Nucleus accumbens (tissue), 56 donors: ENCODE results near the gene SYP.

Experiments used
- DNase-seq, 56 donors: peaks; one replicate each; lab custom pipeline; 2025; lab: John Stamatoyannopoulos, UW

SYP gene

DNA sequence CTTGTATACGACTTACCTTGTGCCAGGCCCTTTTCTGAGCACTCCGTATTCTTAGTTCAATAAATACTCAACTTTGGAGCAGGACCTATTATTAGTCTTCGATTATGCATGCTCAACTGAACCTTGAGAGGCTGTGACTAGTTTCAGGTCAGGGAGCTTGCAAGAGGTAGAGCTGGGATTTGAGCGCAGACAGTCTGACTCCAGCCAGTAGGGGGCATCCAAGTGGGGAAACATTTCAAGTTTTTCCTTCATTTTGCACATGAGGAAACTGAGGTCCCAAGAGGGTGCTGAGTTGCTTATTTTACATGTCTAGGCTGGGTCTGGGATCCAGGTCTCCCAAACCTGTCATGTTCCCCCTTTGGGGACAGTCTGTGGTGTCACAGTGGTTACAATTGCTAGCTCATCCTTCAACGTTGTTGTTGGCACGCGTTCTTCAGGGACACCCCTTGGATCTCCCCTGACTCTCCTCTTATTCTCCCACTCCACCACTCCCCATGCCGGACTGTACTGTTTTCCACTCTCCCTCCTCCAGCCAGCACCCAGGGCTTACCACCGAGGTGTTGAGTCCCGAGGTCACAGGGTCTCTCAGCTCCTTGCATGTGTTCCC is 7.2 kb downstream of the SYP start:
- peak in 8 of 56 donors; percentile 0 to 27 (median 4) for DNase-seq

DNA sequence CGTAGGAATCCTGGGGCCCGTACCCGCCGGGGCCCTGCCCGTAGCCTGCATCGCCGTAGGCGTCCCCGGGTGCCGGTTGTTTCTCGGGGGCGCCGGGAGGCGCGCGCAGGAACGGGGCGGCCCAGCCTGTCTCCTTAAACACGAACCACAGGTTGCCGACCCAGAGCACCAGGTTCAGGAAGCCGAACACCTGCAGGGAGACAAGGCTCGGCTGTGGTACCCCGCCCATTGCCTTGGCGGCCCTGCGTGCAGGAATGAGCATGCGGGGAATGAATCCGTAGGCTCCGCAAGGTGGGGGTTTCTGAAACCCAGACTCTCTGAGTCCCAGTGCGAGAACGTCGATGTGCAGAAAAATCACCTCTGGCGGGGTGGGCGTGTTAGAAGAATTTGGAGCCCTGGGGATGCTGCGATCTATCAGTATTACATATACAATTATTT is 8.4 kb downstream of the SYP start:
- DNase-seq: peak in 3 of 56 donors; percentile 43 to 59 (median 49)

DNA sequence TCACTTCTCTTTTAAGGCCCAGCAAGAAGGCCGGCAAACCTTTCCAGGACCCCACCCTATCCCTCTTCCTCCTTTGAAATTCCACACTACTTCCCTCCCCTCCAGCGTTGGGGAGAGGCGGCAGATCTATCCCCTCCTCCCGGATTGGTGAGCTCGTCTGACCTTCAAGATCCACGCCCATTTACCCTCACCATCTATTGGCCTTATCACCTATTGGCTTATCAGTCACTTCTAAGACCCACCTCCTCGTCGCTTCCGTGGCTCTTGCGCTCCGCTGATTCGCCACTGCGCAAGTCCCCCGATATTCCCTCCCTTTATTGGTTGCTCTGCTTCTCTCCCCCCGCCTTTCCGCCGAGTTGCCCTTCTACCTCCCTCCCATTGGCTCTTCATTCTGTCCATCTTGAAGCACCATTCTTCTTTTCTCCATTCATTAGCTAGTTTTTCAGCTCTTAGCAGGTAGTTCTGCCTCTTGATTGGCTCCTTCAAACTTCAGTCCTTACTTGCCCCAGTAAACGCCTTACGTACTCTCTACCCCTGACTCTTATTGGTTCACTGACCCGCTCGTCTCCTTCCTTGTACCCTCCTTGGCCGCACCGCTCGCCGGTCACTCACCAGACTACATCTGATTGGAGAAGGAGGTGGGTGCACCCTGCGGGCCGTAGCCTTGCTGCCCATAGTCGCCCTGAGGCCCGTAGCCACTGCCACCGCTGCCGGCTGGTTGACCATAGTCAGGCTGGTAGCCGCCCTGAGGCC is 9.0 kb downstream of the SYP start:
- DNase-seq: peak; percentile 33 to 99 (median 93)

DNA sequence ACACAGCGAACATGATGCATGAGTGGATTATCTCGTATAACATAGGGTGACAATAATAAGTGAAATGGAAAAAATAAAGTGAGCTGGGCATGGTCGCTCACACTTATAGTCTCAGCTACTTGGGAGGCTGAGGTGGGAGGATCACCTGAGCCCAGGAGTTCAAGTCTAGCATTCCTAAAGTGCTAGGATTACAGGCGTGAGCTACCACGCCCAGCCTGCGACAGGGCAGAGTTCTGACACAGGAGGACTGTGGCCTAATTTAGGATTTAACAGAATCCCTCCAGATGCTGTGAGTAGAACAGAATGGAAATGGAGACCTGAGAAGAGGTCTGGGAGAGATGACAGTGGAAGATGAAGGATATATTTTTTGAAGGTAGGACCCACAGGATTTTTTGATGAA is 10.4 kb downstream of the SYP start:
- DNase-seq: peak in 1 of 56 donors; percentile 1

DNA sequence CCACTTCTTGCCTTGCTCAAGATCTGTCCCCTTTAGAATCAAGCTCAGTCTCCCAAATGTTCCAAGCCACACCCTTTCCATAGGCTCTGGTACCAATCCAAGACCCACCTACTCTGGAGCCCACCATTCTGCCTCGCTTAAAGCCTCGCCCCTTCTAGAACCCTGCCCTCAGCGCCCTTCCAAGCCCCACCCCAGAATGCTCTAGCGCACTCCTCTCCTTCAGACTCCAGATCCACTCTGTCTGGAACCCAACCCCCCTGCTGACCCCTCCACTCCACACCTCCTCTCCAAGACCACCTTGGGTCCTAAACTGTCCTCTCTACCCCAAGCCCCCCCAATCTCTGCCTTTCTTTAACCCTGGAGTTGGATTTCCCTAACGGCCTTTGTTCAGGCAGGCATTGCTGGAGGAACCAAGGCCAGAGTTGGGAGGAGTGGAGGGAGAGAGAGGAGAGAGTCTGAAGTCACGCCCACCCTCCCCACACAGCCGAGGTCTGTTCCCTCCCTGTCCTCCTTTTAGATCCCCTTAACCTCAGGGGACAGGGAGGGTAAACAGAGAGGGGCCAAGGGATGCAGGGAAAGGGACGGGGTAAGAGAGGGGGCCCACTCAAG is 11.4 kb downstream of the SYP start:
- DNase-seq: no peak

DNA sequence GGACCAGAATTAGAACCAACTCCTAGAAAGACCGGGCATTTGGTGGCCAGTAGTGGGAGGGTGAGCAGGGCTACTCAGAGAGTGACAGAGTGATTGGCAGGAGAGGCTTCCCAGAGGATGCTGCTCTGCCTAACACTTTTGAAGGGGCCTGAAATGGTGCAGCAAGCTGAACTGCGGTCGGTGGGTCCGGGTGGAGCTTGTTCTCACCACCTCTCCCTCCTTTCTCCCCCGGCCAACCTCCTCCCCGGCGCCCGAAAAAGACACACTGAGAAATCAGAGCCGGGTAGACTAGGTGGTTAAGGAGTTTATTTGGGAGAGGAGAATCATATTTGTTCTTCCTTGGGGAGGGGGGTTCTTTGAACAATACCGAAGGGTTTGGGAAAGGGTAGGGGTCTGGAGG is 12.5 kb downstream of the SYP start:
- no peak for DNase-seq

DNA sequence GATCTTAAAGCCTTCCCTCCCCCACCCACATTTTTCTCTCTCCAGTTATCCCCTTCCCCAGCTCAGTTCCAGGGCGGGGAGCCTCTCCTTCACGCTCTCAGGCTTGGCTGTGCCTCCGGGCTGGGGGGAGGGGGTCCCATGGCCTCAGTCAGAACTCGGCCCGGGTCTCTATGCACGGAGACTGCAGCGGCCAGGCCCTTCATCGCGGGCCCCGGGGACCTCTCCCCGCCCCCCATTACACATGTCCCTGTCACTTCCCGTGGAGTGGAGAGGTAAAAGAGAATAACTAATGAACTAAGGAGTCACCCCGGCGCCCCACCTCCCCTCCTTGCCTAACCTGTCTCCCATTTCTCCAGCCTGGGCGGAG is 13.0 kb downstream of the SYP start:
- no peak for DNase-seq

DNA sequence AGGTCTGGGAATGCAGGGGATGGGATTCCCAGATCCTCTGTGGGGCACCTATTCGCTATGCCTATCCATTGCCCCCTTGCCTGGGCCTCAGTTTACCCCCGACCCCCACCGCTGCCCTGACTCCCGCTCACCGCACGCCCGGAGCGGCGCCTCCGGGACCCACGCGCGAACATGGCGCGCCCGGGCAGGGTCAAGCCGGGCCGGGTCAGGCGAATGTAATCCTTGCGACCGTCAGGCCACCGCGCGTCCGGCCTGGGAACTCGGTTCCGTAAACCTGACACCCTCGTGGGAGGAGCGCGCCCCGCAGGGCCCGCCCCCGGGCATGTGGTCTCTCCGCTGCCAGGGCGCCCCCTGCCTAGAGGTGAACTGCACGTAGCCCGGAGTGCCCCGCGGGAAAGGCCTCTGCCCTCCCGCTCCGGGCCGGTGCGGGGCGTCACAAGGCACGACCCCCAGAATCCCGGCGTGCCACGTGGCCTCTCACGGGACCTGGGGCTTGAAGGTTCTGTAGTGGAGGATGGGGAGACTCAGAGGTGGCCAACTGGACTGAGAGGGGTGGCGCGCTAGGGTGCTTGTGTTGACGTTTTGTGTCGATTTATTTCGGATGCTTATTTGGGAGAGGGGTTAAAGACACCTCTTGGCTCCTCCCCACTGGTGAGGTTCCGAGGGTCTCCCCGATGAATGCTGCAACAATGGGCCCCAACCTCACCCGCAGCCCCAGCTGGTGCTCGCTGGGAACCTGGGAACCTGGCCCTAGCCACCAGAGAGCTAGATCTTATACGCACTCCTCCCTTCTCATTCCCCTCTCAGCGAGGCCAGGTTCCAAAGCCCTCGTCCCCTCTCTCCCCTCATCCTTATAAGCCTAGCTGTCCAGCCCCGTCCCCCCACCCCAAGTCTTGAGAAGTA is 13.6 kb downstream of the SYP start, which contains the start of gene PRICKLE3:
Gene PRICKLE3, minus strand, starts transcription at position 249 of the 903 bp plus-strand sequence. Its CDS starts 76 bp downstream, at position 173.
- peak in 41 of 56 donors; percentile 1 to 73 (median 24) for DNase-seq

DNA sequence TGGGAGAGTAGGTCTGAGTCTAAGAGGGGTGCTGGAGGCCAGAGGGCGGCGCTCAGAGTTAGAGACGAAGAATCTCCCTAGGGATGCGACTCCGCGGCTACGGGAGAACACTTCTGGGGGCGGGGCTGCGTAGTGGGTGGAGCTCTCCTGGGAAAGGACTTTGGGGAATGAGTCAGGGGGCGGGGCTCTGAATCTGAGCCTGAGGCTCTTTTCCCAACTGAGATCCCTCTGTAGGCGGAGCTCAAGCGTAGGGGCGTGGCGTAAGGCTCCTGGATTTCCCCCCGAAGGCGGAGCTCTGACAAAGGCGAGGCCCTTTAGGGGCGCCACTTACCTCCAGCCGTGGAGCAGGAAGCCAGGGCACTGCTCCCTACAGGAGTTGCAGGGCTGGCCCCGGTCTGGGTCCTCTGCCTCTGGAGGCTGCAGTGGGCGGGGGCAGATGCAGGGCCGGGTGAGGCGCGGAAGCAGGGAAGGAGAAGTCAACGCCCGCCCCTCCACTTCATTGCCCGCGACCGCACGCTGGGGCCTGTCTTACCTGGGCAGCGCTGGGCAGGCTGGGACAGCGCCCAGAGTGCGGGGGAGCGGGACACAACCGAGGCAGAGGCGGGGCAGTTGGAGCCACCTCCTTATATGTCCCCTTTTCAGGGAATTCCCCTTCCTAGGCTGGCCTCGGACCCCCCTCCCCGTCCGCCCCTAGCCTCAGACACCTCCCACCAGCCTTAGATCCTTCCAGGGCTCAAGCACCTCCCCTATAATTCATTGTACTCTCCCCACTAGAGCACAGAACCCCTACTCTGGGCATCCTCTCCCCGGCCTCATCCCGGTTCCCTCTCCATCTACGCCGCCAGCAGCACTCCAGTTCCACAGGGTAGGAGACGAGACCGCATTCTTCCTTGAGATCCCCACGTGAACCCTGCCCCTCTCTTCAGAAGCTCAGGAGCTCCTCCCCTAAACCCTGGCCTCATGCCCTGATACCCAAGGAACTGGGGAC is 15.4 kb downstream of the SYP start:
- peak in 43 of 56 donors; percentile 1 to 80 (median 34) for DNase-seq

DNA sequence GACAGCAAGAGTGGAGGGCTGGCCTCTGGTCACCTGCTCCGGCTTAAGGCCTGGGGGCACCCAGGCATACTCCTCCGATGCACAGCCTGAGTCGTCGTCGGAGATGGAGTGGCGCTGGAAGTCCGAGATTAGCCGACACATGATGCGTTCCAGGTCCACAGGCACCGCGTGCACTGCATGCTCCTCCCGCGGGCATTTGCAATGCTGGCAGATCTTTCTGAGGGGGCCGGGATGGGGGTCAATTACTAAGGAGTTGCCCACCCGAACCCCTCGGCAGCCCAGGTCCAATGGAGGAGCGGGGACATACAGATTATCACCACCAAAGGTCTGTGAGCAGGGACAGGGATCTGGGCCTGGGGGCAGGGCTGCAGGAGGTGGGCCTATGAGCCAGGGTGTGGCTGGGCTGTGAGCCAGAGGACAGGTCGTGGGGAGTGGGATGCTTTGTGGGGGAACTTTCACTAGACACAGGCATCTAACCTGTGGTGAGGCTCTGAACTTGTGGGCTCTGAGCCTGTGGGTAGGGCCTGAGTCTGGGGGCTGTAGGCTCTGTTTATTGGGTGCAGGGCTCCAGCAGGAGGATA is 16.2 kb downstream of the SYP start:
- no peak for DNase-seq

DNA sequence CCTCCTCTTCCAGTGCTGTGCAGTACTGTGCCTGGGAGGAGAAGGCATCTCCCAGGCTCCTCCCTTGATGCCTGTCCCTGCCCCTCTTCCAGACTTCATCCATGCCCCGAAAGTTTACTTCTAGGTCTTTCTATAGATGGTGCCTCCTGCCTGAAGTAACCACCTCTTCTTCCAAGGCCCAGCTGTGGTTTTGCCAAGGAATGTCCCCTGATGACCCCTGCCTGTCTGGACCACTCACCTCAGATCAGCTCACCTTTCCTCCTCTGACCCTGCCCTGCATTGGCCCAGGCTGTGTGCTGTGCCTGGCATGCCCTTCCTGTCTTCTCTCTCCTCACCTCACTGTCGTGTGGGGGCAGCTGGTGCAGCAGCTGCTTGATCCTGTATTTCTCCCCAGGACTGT is 20.6 kb downstream of the SYP start:
- no peak for DNase-seq

DNA sequence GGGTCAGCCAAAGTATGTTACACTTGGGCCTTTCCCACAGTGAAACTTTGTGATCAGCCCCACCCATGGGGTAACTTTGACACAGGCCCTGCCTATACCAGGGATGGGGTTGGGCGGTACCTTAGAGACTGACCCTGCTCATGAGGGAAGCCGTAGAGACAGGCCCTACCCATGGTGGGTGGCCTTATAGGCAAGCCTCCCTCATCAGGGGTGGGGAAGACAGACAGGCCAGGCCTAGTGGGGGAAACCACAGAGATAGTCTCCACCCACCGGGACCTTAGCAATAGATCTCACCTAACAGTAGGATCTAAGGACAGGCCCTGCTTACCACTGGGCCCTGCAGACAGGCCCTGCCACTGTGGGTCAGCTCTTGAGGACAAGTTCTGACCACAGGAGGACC is 21.5 kb downstream of the SYP start:
- DNase-seq: no peak

DNA sequence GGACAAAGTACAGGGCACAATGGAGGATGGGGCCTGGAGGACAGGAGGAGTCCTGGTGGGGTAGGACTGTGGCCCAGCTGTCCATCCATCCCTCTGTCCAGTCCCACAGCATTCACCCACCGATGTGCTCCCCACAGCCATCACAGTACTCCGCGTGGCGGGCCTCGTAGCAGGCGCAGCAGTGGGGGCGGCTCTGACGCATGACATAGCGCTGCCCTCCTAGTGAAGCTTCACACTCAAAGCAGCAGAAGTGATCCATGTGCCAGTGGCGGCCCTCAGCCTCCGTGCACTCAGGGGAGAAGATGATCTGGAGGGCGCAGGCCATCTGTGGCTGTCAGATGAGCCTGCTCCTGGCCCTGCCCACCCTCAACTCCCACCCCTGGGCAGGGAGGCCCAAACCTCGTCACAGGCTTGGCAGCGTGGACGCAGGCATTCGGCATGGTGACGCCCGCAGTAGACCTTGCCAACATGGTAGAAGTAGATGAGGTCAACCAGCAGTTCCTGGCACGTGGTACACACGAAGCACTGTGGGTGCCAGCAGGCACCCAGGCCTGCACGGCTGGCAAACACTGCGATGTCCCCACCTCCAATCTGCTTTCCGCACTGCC is 22.0 kb downstream of the SYP start:
- no peak for DNase-seq

DNA sequence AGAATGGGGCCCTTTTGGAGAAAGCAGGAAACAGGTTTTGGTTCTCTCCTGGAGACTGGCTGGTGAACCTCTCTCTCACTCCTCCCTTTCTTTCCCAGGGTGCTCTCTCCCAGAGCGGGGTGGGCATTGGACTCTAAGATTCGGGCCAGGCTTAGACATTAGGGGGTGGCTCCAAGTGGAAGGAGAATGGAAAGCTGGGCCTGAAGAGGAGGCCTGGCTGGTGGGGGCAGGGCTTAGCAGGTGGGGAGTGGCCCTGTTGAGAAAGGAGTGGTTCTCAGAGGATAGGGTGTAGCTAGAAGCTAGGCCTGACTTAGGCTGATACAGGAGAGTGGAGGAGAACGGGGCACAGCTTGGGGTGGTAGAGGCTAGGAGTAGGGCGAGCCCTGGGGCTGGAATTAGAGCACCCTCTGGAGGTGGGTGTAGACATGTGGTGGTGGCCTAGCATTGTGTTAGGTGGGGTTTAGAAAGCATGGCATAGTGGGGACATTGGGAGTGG is 22.6 kb downstream of the SYP start:
- no peak for DNase-seq

DNA sequence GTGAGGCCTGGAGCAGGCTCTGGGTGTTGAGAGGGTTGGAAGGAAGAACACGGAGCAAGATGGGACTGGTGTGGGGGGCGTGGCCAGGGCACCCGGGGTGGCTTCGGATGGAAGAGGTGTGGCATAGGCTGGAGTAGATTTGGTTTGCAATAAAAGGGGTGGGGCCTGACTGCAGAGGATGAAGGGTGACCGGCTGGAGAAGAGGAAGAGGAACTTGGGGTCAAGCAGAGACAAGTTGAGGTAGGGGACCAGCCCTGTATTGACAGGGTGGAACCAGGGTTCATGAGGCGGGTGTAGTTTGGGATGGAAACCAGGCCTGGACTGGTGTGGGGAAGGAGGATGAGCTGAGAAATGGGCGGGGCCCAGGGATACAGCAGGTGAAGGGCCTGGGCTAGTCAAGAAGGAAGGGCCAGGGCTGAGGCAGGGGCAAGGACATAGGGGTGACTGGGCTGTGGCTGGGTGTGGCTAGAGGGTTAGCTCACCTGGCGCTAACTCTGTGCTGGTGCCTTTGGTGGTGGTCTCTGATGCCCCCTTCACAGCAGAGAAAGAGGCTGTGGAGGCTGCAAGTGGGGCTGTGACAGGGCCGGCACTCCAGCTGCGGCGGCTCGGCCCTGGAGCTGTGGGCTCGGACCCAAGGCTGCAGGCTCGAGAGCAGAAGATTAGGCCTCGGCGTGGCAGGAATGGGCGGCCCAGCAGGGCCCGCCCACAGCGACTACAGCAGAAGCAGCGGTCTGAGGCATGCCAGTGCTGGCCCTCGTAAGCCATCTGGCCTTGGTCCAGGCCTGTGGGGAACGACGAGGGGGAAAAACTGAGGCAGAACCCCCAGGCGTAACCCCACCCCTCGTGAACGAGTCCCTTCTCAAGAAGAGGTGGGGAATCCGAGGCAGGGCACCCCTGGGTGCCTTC is 23.3 kb downstream of the SYP start:
- no peak for DNase-seq

DNA sequence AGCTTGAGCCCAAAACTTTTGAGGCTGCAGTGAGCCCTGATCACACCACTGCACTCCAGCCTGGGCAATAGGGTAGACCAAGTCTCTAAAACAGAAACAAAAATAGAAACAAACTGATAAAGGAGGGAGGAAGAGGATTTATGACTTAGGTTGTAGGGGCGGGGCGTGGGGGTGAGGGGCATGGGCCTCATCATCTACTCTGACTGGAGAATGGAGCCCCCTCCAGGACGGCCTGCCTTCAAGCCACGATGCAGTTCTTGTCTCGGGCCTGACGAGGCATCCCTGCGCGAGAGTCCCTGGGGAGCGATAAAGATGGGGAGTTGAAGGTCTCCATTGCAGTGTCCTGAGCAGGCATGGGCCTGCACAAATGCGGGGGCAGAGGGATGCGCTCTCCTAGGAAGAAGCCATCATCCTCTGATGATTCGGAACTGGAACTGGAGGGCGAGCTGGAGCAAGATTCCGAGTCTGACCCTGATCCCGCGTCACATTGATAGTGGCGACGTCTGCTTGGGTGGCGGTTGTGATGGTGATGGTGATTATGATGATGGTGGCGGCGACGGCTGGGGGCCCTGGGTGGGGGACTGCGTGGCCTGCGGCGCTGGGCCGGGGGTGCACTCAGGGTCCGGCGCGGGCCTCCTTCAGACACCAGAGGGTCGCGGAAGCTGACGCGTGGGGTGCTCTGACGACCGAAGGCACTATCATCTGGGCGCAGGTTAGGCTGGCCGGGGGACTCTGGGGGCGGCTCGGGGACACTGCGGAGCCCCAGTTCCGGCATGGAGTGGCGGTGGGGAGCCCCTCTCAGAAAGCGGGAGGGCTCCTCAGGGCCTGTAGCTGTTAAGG is 24.3 kb downstream of the SYP start:
- no peak for DNase-seq
